IMR-90 (cell line): ENCODE measurements around the gene QKI. TPM values are rescaled to one million over a fixed set of nuclear protein-coding genes. Genes with fewer than 3 reads are reported as not detected.

ENCODE experiments used
- ATAC-seq: fragments of 200-7000 bp; cut with Tn5 transposase; 2 replicates; pipeline ENCODE4 v1.9.1; 2020; ENCODE audit warnings: low read depth, mild to moderate bottlenecking, moderate library complexity
- BruUV-seq: library from RNA; stranded (reverse); fragments of 400-500 nt; replicated peaks from 2 replicates; lab custom pipeline; 2021; lab: Mats Ljungman, UMichigan
- CTCF ChIA-PET: fragments of 300-600 bp; formaldehyde crosslinking; extraction: SDS; loops from one replicate; lab custom pipeline; 2021; ENCODE audit warnings: antibody characterized with exemption; lab: Yijun Ruan, JAX
- POLR2A ChIA-PET: fragments of 300-600 bp; sonication (Branson Sonifier 250); formaldehyde crosslinking; loops from one replicate; lab custom pipeline; 2022; ENCODE audit warnings: antibody characterized with exemption; ENCODE audit not compliant: unreplicated experiment; lab: Charles Lee
- DNase-seq: peaks from one replicate; pipeline ENCODE4 v3.0.0; 2013
- H2AFZ ChIP-seq: replicated peaks from 2 replicates; pipeline ENCODE3; 2013; ENCODE audit warnings: low read length, mild to moderate bottlenecking; ENCODE audit not compliant: poor library complexity
- H2AK5ac ChIP-seq: 2 replicates; pipeline ENCODE4 v1.6.1; 2013; ENCODE audit warnings: low read depth, low read length, inconsistent platforms
- H2AK9ac ChIP-seq: replicated peaks from 2 replicates; pipeline ENCODE3; 2013; ENCODE audit warnings: mild to moderate bottlenecking, low read depth, low read length, moderate library complexity; ENCODE audit not compliant: poor library complexity
- H2BK120ac ChIP-seq: 2 replicates; pipeline ENCODE4 v1.6.1; 2013; ENCODE audit warnings: low read depth, low read length, inconsistent platforms
- H2BK15ac ChIP-seq: 3 replicates; pipeline ENCODE4 v1.6.1; 2013; ENCODE audit warnings: low read depth, low read length, inconsistent platforms
- H2BK20ac ChIP-seq: 2 replicates; pipeline ENCODE4 v1.6.1; 2013; ENCODE audit warnings: low read depth, mild to moderate bottlenecking, inconsistent platforms, low read length, moderate library complexity
- H2BK5ac ChIP-seq: 2 replicates; pipeline ENCODE4 v1.6.1; 2013; ENCODE audit warnings: mild to moderate bottlenecking, low read depth, low read length, inconsistent platforms; ENCODE audit not compliant: poor library complexity, severe bottlenecking
- H3K14ac ChIP-seq: replicated peaks from 2 replicates; pipeline ENCODE4 v1.6.1; 2013; ENCODE audit warnings: low read depth, low read length, inconsistent platforms
- H3K18ac ChIP-seq: 2 replicates; pipeline ENCODE4 v1.6.1; 2013; ENCODE audit warnings: low read depth, low read length, control low read depth
- H3K23ac ChIP-seq: 2 replicates; pipeline ENCODE4 v1.6.1; 2013; ENCODE audit warnings: low read depth, low read length, inconsistent platforms
- H3K27ac ChIP-seq: 2 replicates; pipeline ENCODE4 v1.5.1; 2013; ENCODE audit warnings: mild to moderate bottlenecking, control low read depth, low read length; ENCODE audit not compliant: insufficient read depth
- H3K27me3 ChIP-seq: 2 replicates; pipeline ENCODE4 v1.6.1; 2013; ENCODE audit warnings: low read length; ENCODE audit not compliant: control insufficient read depth, insufficient read depth
- H3K36me3 ChIP-seq: 2 replicates; pipeline ENCODE4 v1.6.1; 2013; ENCODE audit warnings: low read length, mixed read lengths; ENCODE audit not compliant: control insufficient read depth, insufficient read depth
- H3K4ac ChIP-seq: 2 replicates; pipeline ENCODE4 v1.6.1; 2013; ENCODE audit warnings: low read depth, low read length, inconsistent platforms
- H3K4me1 ChIP-seq: 2 replicates; pipeline ENCODE4 v1.6.1; 2013; ENCODE audit warnings: low read length, mixed read lengths; ENCODE audit not compliant: control insufficient read depth, insufficient read depth
- H3K4me2 ChIP-seq: 2 replicates; pipeline ENCODE4 v1.6.1; 2013; ENCODE audit warnings: low read depth, mild to moderate bottlenecking, control low read depth, low read length, moderate library complexity
- H3K4me3 ChIP-seq: 2 replicates; pipeline ENCODE4 v1.5.1; 2013; ENCODE audit warnings: low read depth, mild to moderate bottlenecking, control low read depth, low read length, moderate library complexity; ENCODE audit not compliant: insufficient read depth
- H3K56ac ChIP-seq: 2 replicates; pipeline ENCODE4 v1.6.1; 2013; ENCODE audit warnings: low read length, inconsistent platforms; ENCODE audit not compliant: insufficient read depth; ENCODE audit errors: extremely low read depth
- H3K79me1 ChIP-seq, 2 experiments: 2 replicates each; pipeline ENCODE4 v1.6.1; 2013; ENCODE audit warnings: low read length in 2 of 2, inconsistent platforms in 1 of 2, low read depth in 1 of 2
- H3K9ac ChIP-seq: 2 replicates; pipeline ENCODE4 v1.6.1; 2013; ENCODE audit warnings: low read depth, low read length, control low read depth
- H3K9me1 ChIP-seq: 2 replicates; pipeline ENCODE4 v1.6.1; 2013; ENCODE audit warnings: low read length, inconsistent platforms; ENCODE audit not compliant: insufficient read depth
- H3K9me3 ChIP-seq: 2 replicates; pipeline ENCODE4 v1.6.1; 2013; ENCODE audit warnings: low read length; ENCODE audit not compliant: control insufficient read depth, insufficient read depth
- H4K20me1 ChIP-seq: 2 replicates; pipeline ENCODE4 v1.6.1; 2013; ENCODE audit warnings: low read length, inconsistent platforms; ENCODE audit not compliant: insufficient read depth
- H4K5ac ChIP-seq: 2 replicates; pipeline ENCODE4 v1.6.1; 2013; ENCODE audit warnings: mild to moderate bottlenecking, low read depth, low read length, control low read depth
- H4K8ac ChIP-seq, 2 experiments: 2 replicates each; pipeline ENCODE4 v1.6.1; 2013; ENCODE audit warnings: low read depth in 2 of 2, low read length in 2 of 2, control low read depth in 1 of 2, inconsistent platforms in 1 of 2
- H4K91ac ChIP-seq: 2 replicates; pipeline ENCODE4 v1.6.1; 2013; ENCODE audit warnings: low read depth, low read length, inconsistent platforms; ENCODE audit not compliant: insufficient read depth
- BHLHE40 ChIP-seq: fragments of 150-350 bp; IDR thresholded peaks from 2 replicates; pipeline ENCODE4 v1.6.1; 2016; ENCODE audit warnings: mild to moderate bottlenecking, low read depth, low read length
- CHD1 ChIP-seq: IDR thresholded peaks from 2 replicates; pipeline ENCODE4 v1.6.1; 2012; ENCODE audit warnings: low read depth, low read length, improper control_type of control experiment
- ELK1 ChIP-seq: fragments of 150-350 bp; IDR thresholded peaks from 2 replicates; pipeline ENCODE4 v1.6.1; 2016; ENCODE audit warnings: low read depth, mild to moderate bottlenecking, low read length, moderate library complexity, borderline replicate concordance
- FOS ChIP-seq: fragments of 150-350 bp; IDR thresholded peaks from 2 replicates; pipeline ENCODE4 v1.6.1; 2016; ENCODE audit warnings: low read depth, low read length
- MAFK ChIP-seq: IDR thresholded peaks from 2 replicates; pipeline ENCODE4 v1.6.1; 2012; ENCODE audit warnings: low read depth, low read length, improper control_type of control experiment
- MAZ ChIP-seq: IDR thresholded peaks from 2 replicates; pipeline ENCODE4 v1.6.1; 2012; ENCODE audit warnings: low read depth, mild to moderate bottlenecking, low read length, improper control_type of control experiment, moderate library complexity, borderline replicate concordance
- MXI1 ChIP-seq: IDR thresholded peaks from 2 replicates; pipeline ENCODE4 v1.6.1; 2012; ENCODE audit warnings: low read depth, mild to moderate bottlenecking, low read length, moderate library complexity, borderline replicate concordance
- RAD21 ChIP-seq: IDR thresholded peaks from 2 replicates; pipeline ENCODE4 v1.6.1; 2012; ENCODE audit warnings: low read length, improper control_type of control experiment
- RCOR1 ChIP-seq: IDR thresholded peaks from 2 replicates; pipeline ENCODE4 v1.6.1; 2012; ENCODE audit warnings: mild to moderate bottlenecking, low read length, improper control_type of control experiment; ENCODE audit not compliant: insufficient replicate concordance
- RFX5 ChIP-seq: IDR thresholded peaks from 2 replicates; pipeline ENCODE4 v1.8.0; 2012; ENCODE audit warnings: low read depth, mild to moderate bottlenecking, low read length, moderate library complexity
- SMC3 ChIP-seq: fragments of 150-350 bp; IDR thresholded peaks from 2 replicates; pipeline ENCODE4 v1.6.1; 2016; ENCODE audit warnings: low read depth, mild to moderate bottlenecking, antibody characterized with exemption, low read length, moderate library complexity
- USF2 ChIP-seq: fragments of 150-350 bp; IDR thresholded peaks from 2 replicates; pipeline ENCODE4 v1.6.1; 2017; ENCODE audit warnings: mild to moderate bottlenecking, antibody characterized with exemption, low read length, low read depth
- WGBS, 2 experiments: methylation state at CpG; one replicate each; pipeline versions ENCODE4 v1.1.5 to v1.1.7; 2013; ENCODE audit warnings: missing lambda C conversion rate in 2 of 2; ENCODE audit not compliant: insufficient read length in 1 of 2; ENCODE audit errors: extremely low coverage in 2 of 2; 5-methylcytosine and 5-hydroxymethylcytosine counted together
- dilution Hi-C: fragments of 300-500 bp; cut with HindIII; formaldehyde crosslinking; loops from one replicate; pipeline ENCODE4 v1.14.3; 2018; ENCODE audit warnings: low sequenced_read_pairs; ENCODE audit not compliant: unreplicated experiment
- in situ Hi-C: fragments of 300-500 bp; cut with MboI; formaldehyde crosslinking; loops from 3 replicates; pipeline ENCODE4 v1.14.3; 2019; ENCODE audit warnings: low sequenced_read_pairs, inconsistent platforms, mixed read lengths
- intact Hi-C: fragments of 100-400 bp; cut with micrococcal nuclease; formaldehyde crosslinking; loops from 2 replicates; pipeline ENCODE4 v1.10.0; 2022
- polyA plus RNA-seq, 3 experiments: library from polyadenylated mRNA; depleted of rRNA; stranded (reverse); fragments of >200 nt; gene quantifications; 2 replicates each; pipeline ENCODE4 v1.2.3, GENCODE V29; 2012; ENCODE audit warnings: low replicate concordance in 1 of 3
- total RNA-seq: library from RNA; depleted of rRNA; stranded (reverse); fragments of >200 nt; gene quantifications from 2 replicates; pipeline ENCODE4 v1.2.3, GENCODE V29; 2012

The QKI gene
- total and polyA plus RNA-seq, 2 of the 4 experiments (the other 2 are of a cell fraction) = 112 to 232 TPM

GRCh38 chr6:163402616-163403015, 11.9 kb upstream of the QKI start:
- Histone ChIP-seq H3K4me2 (no peak overlapping the region), H3K14ac (no peak overlapping the region), H3K4me1 (peaks cover 3% of the 10 kb centered on the region), H4K5ac (no peak overlapping the region), H3K9me3 (no peaks in the 10 kb centered on the region), H2AFZ (no peak overlapping the region), H3K4me3 (no peak overlapping the region), H4K20me1 (no peaks in the 10 kb centered on the region), H3K9me1 (no peaks in the 10 kb centered on the region), H2BK20ac (no peak overlapping the region), H3K36me3 (no peaks in the 10 kb centered on the region), H2BK120ac (no peak overlapping the region), H2AK5ac (no peak overlapping the region), H3K27me3 (no peaks in the 10 kb centered on the region), H2BK15ac (no peak overlapping the region), H2AK9ac (no peak overlapping the region), H4K91ac (no peak overlapping the region), H3K79me1 (no peaks in the 10 kb centered on the region), H3K27ac (no peak overlapping the region), H4K8ac (no peak overlapping the region), H3K4ac (no peak overlapping the region), H3K9ac (no peak overlapping the region), H3K18ac (no peak overlapping the region), H3K56ac (no peak overlapping the region), H3K23ac (no peak overlapping the region), H2BK5ac (no peak overlapping the region)
- ChIA-PET POLR2A (no interaction called here), CTCF (no interaction called here)
- DNase-seq (no peak), ATAC-seq (no peak)
- dilution Hi-C loops (no loop called here), in situ Hi-C loops (loop anchor here (25.0 kb wide), 1 partner anchor 1990 kb away; no protein-coding TSS in a partner anchor), intact Hi-C loops (no loop called here)
- no TSS peak for BruUV-seq
- 91% methylated on average over 6 of the region's 7 CpGs; no CpG with 5 or more reads in 1 of the 2 experiments for WGBS, 2 experiments
- TF ChIP-seq ELK1 (no peak), MAFK (no peak), MXI1 (no peak), FOS (no peak), CHD1 (no peak), BHLHE40 (no peak), RAD21 (no peak), RCOR1 (no peak), RFX5 (no peak), MAZ (no peak), SMC3 (no peak), USF2 (no peak)
